ENCODE data around the gene FAM24A.
"Not testable (repeated sequence)": the region's sequence is repeated elsewhere in the genome, so short reads cannot be mapped to it uniquely, and the experiment has no call there.

Gene FAM24A

DNA sequence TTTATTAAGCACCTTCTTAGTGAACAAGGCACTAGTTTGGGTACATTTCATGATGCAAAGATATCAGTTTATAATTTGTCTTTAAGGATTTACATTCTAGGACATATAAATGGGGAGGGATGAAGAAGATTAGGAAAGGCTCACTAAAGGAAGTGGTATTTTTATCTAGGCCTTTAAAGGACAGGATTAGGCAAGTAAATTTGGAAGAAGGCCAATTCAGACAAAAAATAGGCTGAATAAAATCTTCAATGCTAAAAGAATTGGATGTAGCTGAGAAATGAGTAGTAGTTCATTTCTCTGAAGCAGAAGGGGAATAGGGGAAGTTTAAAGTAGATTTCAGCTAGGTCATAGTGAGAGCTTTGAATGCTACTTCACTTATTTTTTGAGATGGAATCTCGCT is 26.2 kb upstream of the FAM24A start:
- DNase-seq (ENCODE audit: low read depth), result no peak
- no peak overlapping the region for H3K4me3 ChIP-seq (ENCODE audit: control insufficient read depth, low read depth, low read length)
- no peak for TF ChIP-seq CTCF (IDR thresholded peaks at IDR 0.05; ENCODE audit: control insufficient read depth, insufficient read depth, low read depth, low read length, missing control alignments)

- no peak for DNase-seq (ENCODE audit: low read depth)
- TF ChIP-seq CTCF (IDR thresholded peaks at IDR 0.05; ENCODE audit: control insufficient read depth, insufficient read depth, low read depth, low read length, missing control alignments), result no peak
- no peak overlapping the region for H3K4me3 ChIP-seq (ENCODE audit: control insufficient read depth, low read depth, low read length)
These were observed 16.0 kb upstream of the FAM24A start for GRCh38 chr10:122894261-122894944.

- not testable (repeated sequence) for DNase-seq (ENCODE audit: low read depth); H3K4me3 ChIP-seq (ENCODE audit: control insufficient read depth, low read depth, low read length)
These were observed 6.5 kb upstream of the FAM24A start for GRCh38 chr10:122903861-122904260.

GRCh38 chr10:122911889-122912484 is 1.6 kb downstream of the FAM24A start:
- no peak overlapping the region for H3K4me3 ChIP-seq (ENCODE audit: control insufficient read depth, low read depth, low read length)
- TF ChIP-seq CTCF (IDR thresholded peaks at IDR 0.05; ENCODE audit: control insufficient read depth, insufficient read depth, low read depth, low read length, missing control alignments), result no peak
- DNase-seq (ENCODE audit: low read depth), result no peak

DNA sequence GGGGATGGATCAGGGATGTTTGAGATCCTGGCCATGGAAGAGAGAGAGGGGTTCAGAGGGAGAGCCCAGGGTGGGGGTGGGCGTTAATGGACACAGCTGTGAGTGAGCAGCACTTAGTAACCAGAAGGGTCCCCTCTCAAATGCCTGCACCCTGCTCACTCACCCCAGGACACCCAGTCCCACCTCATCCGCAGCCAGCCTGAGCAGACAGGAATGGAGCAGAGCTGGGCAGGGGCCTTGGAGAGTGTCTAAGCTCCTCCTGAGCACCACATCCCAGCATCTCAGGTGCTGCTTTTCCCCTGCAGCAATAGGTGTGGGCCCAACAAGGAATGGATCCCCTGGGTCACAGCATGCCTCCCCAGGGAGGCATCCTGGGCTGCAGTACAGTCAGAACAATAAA is 5.3 kb downstream of the FAM24A start:
- no peak for TF ChIP-seq CTCF (IDR thresholded peaks at IDR 0.05; ENCODE audit: control insufficient read depth, insufficient read depth, low read depth, low read length, missing control alignments)
- no peak overlapping the region for H3K4me3 ChIP-seq (ENCODE audit: control insufficient read depth, low read depth, low read length)
- no peak for DNase-seq (ENCODE audit: low read depth)

- no peak for DNase-seq (ENCODE audit: low read depth)
- H3K4me3 ChIP-seq (ENCODE audit: control insufficient read depth, low read depth, low read length), result no peak overlapping the region
- no peak for TF ChIP-seq CTCF (IDR thresholded peaks at IDR 0.05; ENCODE audit: control insufficient read depth, insufficient read depth, low read depth, low read length, missing control alignments)
These were observed 19.7 kb downstream of the FAM24A start for GRCh38 chr10:122930140-122930539.

DNA sequence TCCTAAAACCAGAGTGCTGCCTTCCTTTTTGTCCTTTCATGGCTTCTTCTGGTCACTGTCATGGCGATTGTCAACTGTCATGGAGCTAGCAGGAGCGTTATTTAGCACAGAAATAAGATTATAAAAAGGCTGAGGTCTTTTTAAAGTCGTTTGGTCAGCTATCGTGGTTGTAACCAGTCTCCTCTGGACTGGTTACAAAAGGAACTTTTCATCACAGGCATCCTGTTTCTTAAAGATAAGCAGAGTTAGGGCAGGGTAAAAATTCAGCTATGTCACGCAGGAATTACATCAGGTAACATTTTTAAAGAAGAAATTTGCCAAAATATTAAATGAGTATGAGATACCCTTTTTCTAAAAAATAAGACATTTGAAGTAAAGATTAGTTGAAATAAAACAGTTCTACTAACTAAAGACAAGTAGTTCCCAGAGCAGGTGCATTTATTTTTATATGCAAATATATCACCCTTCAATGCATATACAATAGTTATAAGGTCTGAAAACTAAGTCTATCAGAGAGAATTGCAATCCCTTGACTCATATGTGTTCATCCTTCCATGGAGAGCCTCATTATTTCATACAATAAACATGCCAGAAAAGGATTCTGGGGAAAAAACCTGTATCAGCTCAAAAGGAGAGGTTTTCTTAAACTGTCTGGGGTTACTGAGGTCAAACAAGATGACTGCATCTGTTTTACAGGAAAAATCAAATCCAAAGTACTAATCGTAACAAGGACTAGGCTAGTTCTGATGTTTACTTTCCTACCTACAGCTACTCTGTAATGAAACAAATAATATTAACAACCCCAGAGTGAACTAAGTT is 20.9 kb downstream of the FAM24A start:
- H3K4me3 ChIP-seq (ENCODE audit: control insufficient read depth, low read depth, low read length), result no peak overlapping the region
- DNase-seq (ENCODE audit: low read depth), result no peak
- TF ChIP-seq CTCF (IDR thresholded peaks at IDR 0.05; ENCODE audit: control insufficient read depth, insufficient read depth, low read depth, low read length, missing control alignments), result no peak

All from AG09309 (cell line).